H1 (cell line): ENCODE results near the gene ACTL8. TPM values are rescaled to one million over a fixed set of nuclear protein-coding genes. Genes with fewer than 3 reads are reported as not detected.

Experiments used
- CTCF ChIA-PET: fragments of 300-600 bp; sonication (Branson Sonifier 250); formaldehyde crosslinking; loops from one replicate; lab custom pipeline; 2021; ENCODE audit not compliant: partially characterized antibody; lab: Charles Lee
- POLR2A ChIA-PET: fragments of 300-600 bp; sonication (Branson Sonifier 250); formaldehyde crosslinking; loops from one replicate; lab custom pipeline; 2021; ENCODE audit warnings: inconsistent platforms; ENCODE audit not compliant: partially characterized antibody; lab: Charles Lee
- DNase-seq, 2 experiments: peaks; one replicate each; pipeline versions ENCODE4 v3.0.0 to v3.0.0-alpha.2; 2010 to 2022; ENCODE audit warnings: low spot score in 2 of 2, low read depth in 1 of 2, mixed read lengths in 1 of 2
- FAIRE-seq: peaks from 2 replicates; lab custom pipeline; 2011; peaks lifted over from hg19 to GRCh38; lab: Jason Lieb, UNC
- H2AFZ ChIP-seq: 2 replicates; pipeline ENCODE4 v1.8.1; 2012; ENCODE audit warnings: low read length, inconsistent platforms
- H2AK5ac ChIP-seq: 2 replicates; pipeline ENCODE4 v1.6.1; 2013; ENCODE audit warnings: low read depth, low read length
- H2BK120ac ChIP-seq: replicated peaks from 2 replicates; pipeline ENCODE3; 2013; ENCODE audit warnings: low read depth, low read length, inconsistent platforms
- H2BK12ac ChIP-seq: 2 replicates; pipeline ENCODE4 v1.6.1; 2013; ENCODE audit warnings: low read depth, low read length
- H2BK15ac ChIP-seq: 2 replicates; pipeline ENCODE4 v1.6.1; 2013; ENCODE audit warnings: low read length
- H2BK20ac ChIP-seq: 2 replicates; pipeline ENCODE4 v1.6.1; 2013; ENCODE audit warnings: low read length
- H2BK5ac ChIP-seq: 2 replicates; pipeline ENCODE4 v1.6.1; 2013; ENCODE audit warnings: low read depth, low read length
- H3K14ac ChIP-seq: 2 replicates; pipeline ENCODE4 v1.6.1; 2013; ENCODE audit warnings: inconsistent platforms; ENCODE audit not compliant: insufficient read length
- H3K18ac ChIP-seq: 2 replicates; pipeline ENCODE4 v1.6.1; 2013; ENCODE audit warnings: low read length; ENCODE audit errors: extremely low read depth
- H3K23ac ChIP-seq: 2 replicates; pipeline ENCODE4 v1.6.1; 2013; ENCODE audit warnings: inconsistent platforms; ENCODE audit not compliant: insufficient read length
- H3K23me2 ChIP-seq: 2 replicates; pipeline ENCODE4 v1.6.1; 2013; ENCODE audit warnings: low read depth, low read length
- H3K27ac ChIP-seq: 2 replicates; pipeline ENCODE4 v1.6.1; 2011; ENCODE audit warnings: low read depth, low read length, inconsistent platforms
- H3K27me3 ChIP-seq, 4 experiments: replicated peaks in 1 of 4; 1 replicate in 1 of 4; 2 replicates in 3 of 4; pipeline versions ENCODE4 v1.6.1 to v1.8.1; 2011 to 2013; ENCODE audit warnings: low read length in 3 of 4, mild to moderate bottlenecking in 3 of 4, inconsistent platforms in 2 of 4, mixed read lengths in 2 of 4, moderate library complexity in 1 of 4; ENCODE audit not compliant: control insufficient read depth in 3 of 4, insufficient read depth in 3 of 4; ENCODE audit errors: extremely low read depth in 1 of 4
- H3K36me3 ChIP-seq, 4 experiments: 2 replicates each; pipeline versions ENCODE4 v1.6.1 to v1.8.1; 2011 to 2013; ENCODE audit warnings: mild to moderate bottlenecking in 4 of 4, low read length in 3 of 4, moderate library complexity in 2 of 4, control low read depth in 1 of 4, inconsistent platforms in 1 of 4; ENCODE audit not compliant: insufficient read depth in 4 of 4, control insufficient read depth in 2 of 4
- H3K4ac ChIP-seq: replicated peaks from 2 replicates; pipeline ENCODE3; 2013; ENCODE audit warnings: low read length, low read depth, mixed read lengths, inconsistent platforms; ENCODE audit not compliant: insufficient read length
- H3K4me1 ChIP-seq, 4 experiments: replicated peaks in 1 of 4; 1 replicate in 1 of 4; 2 replicates in 3 of 4; pipeline versions ENCODE4 v1.6.1 to v1.8.1; 2011 to 2013; ENCODE audit warnings: low read length in 3 of 4, inconsistent platforms in 2 of 4, mixed read lengths in 1 of 4; ENCODE audit not compliant: insufficient read depth in 4 of 4, control insufficient read depth in 3 of 4
- H3K4me2 ChIP-seq, 2 experiments: 2 replicates each; pipeline versions ENCODE4 v1.6.1 to v1.8.1; 2011 to 2013; ENCODE audit warnings: low read depth in 2 of 2, low read length in 2 of 2, control low read depth in 1 of 2, inconsistent platforms in 1 of 2, mild to moderate bottlenecking in 1 of 2; ENCODE audit not compliant: insufficient read depth in 1 of 2
- H3K4me3 ChIP-seq, 4 experiments: fragments of 200-600, 300-600 bp in 1 of 4; sonication (generic), shearing (Covaris generic), sonication (Bioruptor Twin) in 1 of 4; 2 replicates each; pipeline versions ENCODE4 v1.5.1 to v1.8.1; 2011 to 2016; ENCODE audit warnings: low read length in 4 of 4, low read depth in 3 of 4, control low read depth in 2 of 4, inconsistent platforms in 2 of 4, mild to moderate bottlenecking in 2 of 4, mixed read lengths in 1 of 4, moderate library complexity in 1 of 4; ENCODE audit not compliant: insufficient read depth in 2 of 4; ENCODE audit errors: extremely low read depth in 1 of 4
- H3K56ac ChIP-seq: replicated peaks from 2 replicates; pipeline ENCODE3; 2013; ENCODE audit warnings: low read depth, mild to moderate bottlenecking, mixed read lengths, low read length, inconsistent platforms; ENCODE audit not compliant: insufficient read length
- H3K79me1 ChIP-seq: 2 replicates; pipeline ENCODE4 v1.6.1; 2013; ENCODE audit warnings: low read depth, low read length, control low read depth
- H3K79me2 ChIP-seq, 2 experiments: 2 replicates each; pipeline versions ENCODE4 v1.6.1 to v1.8.1; 2012 to 2013; ENCODE audit warnings: low read length in 2 of 2, mild to moderate bottlenecking in 2 of 2, inconsistent platforms in 1 of 2; ENCODE audit not compliant: insufficient read depth in 2 of 2, control insufficient read depth in 1 of 2
- H3K9ac ChIP-seq, 4 experiments: replicated peaks in 1 of 4; 1 replicate in 1 of 4; 2 replicates in 3 of 4; pipeline versions ENCODE4 v1.6.1 to v1.8.1; 2011 to 2013; ENCODE audit warnings: low read depth in 3 of 4, low read length in 3 of 4, control low read depth in 2 of 4, mild to moderate bottlenecking in 2 of 4, moderate library complexity in 2 of 4, inconsistent platforms in 1 of 4; ENCODE audit errors: extremely low read depth in 1 of 4
- H3K9me3 ChIP-seq, 2 experiments: 2 replicates each; pipeline versions ENCODE4 v1.6.1 to v1.8.1; 2012 to 2013; ENCODE audit warnings: mild to moderate bottlenecking in 2 of 2, moderate library complexity in 2 of 2, control low read depth in 1 of 2, inconsistent platforms in 1 of 2, low read depth in 1 of 2, low read length in 1 of 2, mixed read lengths in 1 of 2; ENCODE audit not compliant: insufficient read depth in 2 of 2
- H4K20me1 ChIP-seq, 2 experiments: replicated peaks in 1 of 2; 2 replicates each; pipeline versions ENCODE3 to v1.8.1; 2011 to 2013; ENCODE audit warnings: inconsistent platforms in 2 of 2, low read length in 2 of 2, mild to moderate bottlenecking in 1 of 2; ENCODE audit not compliant: insufficient read depth in 2 of 2, control insufficient read depth in 1 of 2
- H4K5ac ChIP-seq: 2 replicates; pipeline ENCODE4 v1.6.1; 2013; ENCODE audit warnings: low read length, low read depth, mixed read lengths, inconsistent platforms; ENCODE audit not compliant: insufficient read length
- H4K8ac ChIP-seq: 2 replicates; pipeline ENCODE4 v1.8.0; 2013; ENCODE audit warnings: mild to moderate bottlenecking, moderate library complexity, low read length, inconsistent platforms; ENCODE audit not compliant: insufficient read depth; ENCODE audit errors: extremely low read depth
- H4K91ac ChIP-seq: replicated peaks from 2 replicates; pipeline ENCODE3; 2013; ENCODE audit warnings: low read length, mixed read lengths, inconsistent platforms; ENCODE audit not compliant: insufficient read length
- CBX8 ChIP-seq: fragments of 300-800, 300-1000 bp; sonication (generic); IDR thresholded peaks from 2 replicates; pipeline ENCODE4 v1.7.1; 2016; ENCODE audit warnings: low read depth, low read length, borderline replicate concordance
- EP300 ChIP-seq, 2 experiments: IDR thresholded peaks; 1 replicate in 1 of 2; 2 replicates in 1 of 2; pipeline ENCODE4 v1.6.1; 2011 to 2012; ENCODE audit warnings: low read depth in 2 of 2, low read length in 2 of 2, mild to moderate bottlenecking in 2 of 2, borderline replicate concordance in 1 of 2, inconsistent platforms in 1 of 2, moderate library complexity in 1 of 2
- POLR2A ChIP-seq, 2 experiments: IDR thresholded peaks; 1 replicate in 1 of 2; 2 replicates in 1 of 2; pipeline ENCODE4 v1.6.1; 2011; ENCODE audit warnings: low read depth in 2 of 2, low read length in 2 of 2, mild to moderate bottlenecking in 2 of 2; ENCODE audit errors: control extremely low read depth in 1 of 2
- RXRA ChIP-seq: IDR thresholded peaks from 2 replicates; pipeline ENCODE4 v1.6.1; 2011; ENCODE audit warnings: low read depth, mild to moderate bottlenecking, low read length, moderate library complexity; ENCODE audit not compliant: insufficient read depth
- SIN3A ChIP-seq, 2 experiments: IDR thresholded peaks in 1 of 2; conservative IDR thresholded peaks in 1 of 2; 2 replicates each; pipeline ENCODE4 v1.6.1; 2011 to 2012; ENCODE audit warnings: low read length in 2 of 2, improper control_type of control experiment in 1 of 2, low read depth in 1 of 2, mild to moderate bottlenecking in 1 of 2
- YY1 ChIP-seq: IDR thresholded peaks from 2 replicates; pipeline ENCODE4 v1.6.1; 2011; ENCODE audit warnings: low read depth, mild to moderate bottlenecking, low read length
- WGBS, 2 experiments: shearing (Covaris generic) in 1 of 2; methylation state at CpG; one replicate each; pipeline versions ENCODE4 v1.1.6 to v1.1.7; 2013 to 2015; ENCODE audit warnings: low lambda C conversion rate in 2 of 2, mixed read lengths in 2 of 2, inconsistent platforms in 1 of 2, low coverage in 1 of 2, missing lambda C conversion rate in 1 of 2; ENCODE audit not compliant: insufficient replicate concordance in 2 of 2, insufficient coverage in 1 of 2, insufficient read length in 1 of 2; ENCODE audit errors: extremely low coverage in 1 of 2, missing lambda C conversion rate in 1 of 2; 5-methylcytosine and 5-hydroxymethylcytosine counted together
- polyA plus RNA-seq, 7 experiments: library from polyadenylated mRNA; depleted of rRNA in 3 of 7; stranded (reverse) in 5 of 7; unstranded in 2 of 7; fragments of >200 nt in 5 of 7; fragments of 200-250 nt in 2 of 7; gene quantifications; 1 replicate in 5 of 7; 2 replicates in 1 of 7; 4 replicates in 1 of 7; pipeline versions ENCODE4 v1.2.1 to v1.2.3, GENCODE V29; 2011 to 2013; ENCODE audit warnings: missing spikeins in 2 of 7, mixed read lengths in 2 of 7
- total RNA-seq: library from RNA; stranded (reverse); fragmentation: NEBNext Ultra II Directional; extraction: Animal tissue kit (Norgen Biotek cat#: 25700); gene quantifications from 2 replicates; pipeline ENCODE4 v1.2.1, GENCODE V29; 2021
- TF ChIP-seq, protein P1 (sequence below): IDR thresholded peaks from 2 replicates; pipeline ENCODE4 v1.6.1; 2012; ENCODE audit warnings: low read length, inconsistent platforms

ACTL8 gene
- total and polyA plus RNA-seq, 2 of the 8 experiments (the other 6 are each of a cell fraction or from before 2014, with no cell fraction given) = 0.33 to 0.47 TPM

DNA sequence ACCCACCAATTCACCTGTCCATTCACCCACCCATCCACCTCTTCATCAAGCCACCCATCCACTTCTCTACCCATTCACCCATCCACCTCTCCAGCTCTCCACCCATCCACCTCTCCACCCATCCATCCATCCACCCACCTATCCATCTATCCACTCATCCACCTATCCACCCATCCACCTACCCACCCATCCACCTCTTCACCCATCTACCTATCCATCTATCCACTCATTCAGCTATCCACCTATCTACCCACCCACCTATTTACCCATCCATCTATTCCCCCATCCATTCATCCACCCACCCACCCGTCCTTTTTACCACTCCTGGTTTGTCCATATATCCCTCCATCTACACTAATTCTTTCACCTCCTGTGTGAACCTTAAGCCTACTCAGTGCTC is 105.7 kb downstream of the ACTL8 start:
- TF ChIP-seq RXRA (no peak), YY1 (no peak), POLR2A (IDR thresholded peaks at IDR 0.05; ENCODE audit: control extremely low read depth in 1 of 2, low read depth in 2 of 2, low read length in 2 of 2) (no peak), CBX8 (no peak), EP300 (IDR thresholded peaks at IDR 0.05; ENCODE audit: borderline replicate concordance in 1 of 2, low read depth in 2 of 2, low read length in 2 of 2) (no peak), SIN3A (conservative IDR thresholded peaks at IDR 0.05 in 1 of 2, IDR thresholded peaks at IDR 0.05 in 1 of 2; ENCODE audit: low read depth in 1 of 2, low read length in 2 of 2) (no peak)
- TF ChIP-seq, protein P1, sequence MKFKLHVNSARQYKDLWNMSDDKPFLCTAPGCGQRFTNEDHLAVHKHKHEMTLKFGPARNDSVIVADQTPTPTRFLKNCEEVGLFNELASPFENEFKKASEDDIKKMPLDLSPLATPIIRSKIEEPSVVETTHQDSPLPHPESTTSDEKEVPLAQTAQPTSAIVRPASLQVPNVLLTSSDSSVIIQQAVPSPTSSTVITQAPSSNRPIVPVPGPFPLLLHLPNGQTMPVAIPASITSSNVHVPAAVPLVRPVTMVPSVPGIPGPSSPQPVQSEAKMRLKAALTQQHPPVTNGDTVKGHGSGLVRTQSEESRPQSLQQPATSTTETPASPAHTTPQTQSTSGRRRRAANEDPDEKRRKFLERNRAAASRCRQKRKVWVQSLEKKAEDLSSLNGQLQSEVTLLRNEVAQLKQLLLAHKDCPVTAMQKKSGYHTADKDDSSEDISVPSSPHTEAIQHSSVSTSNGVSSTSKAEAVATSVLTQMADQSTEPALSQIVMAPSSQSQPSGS = no peak
- H2BK15ac ChIP-seq = no peak overlapping the region
- H2BK20ac ChIP-seq = no peak overlapping the region
- H4K8ac ChIP-seq = no peak overlapping the region
- no peak overlapping the region for H3K9ac ChIP-seq
- no peaks in the 10 kb centered on the region; a peak in 2 of 7 replicates for H3K4me1 ChIP-seq
- peaks cover 0 to 3% (median 0%) of the 10 kb centered on the region in 4 experiments; a peak in 1 of 7 replicates for H3K27me3 ChIP-seq
- no peak overlapping the region for H2AFZ ChIP-seq
- H4K91ac ChIP-seq = no peak overlapping the region
- no peak overlapping the region for H3K23ac ChIP-seq
- DNase-seq (no peak), FAIRE-seq (no peak)
- no peaks in the 10 kb centered on the region for H4K20me1 ChIP-seq
- no peak overlapping the region for H3K14ac ChIP-seq
- no peaks in the 10 kb centered on the region for H3K79me1 ChIP-seq
- H2BK12ac ChIP-seq = no peak overlapping the region
- POLR2A ChIA-PET = no interaction called here
- no peak overlapping the region for H4K5ac ChIP-seq
- no peak overlapping the region for H3K18ac ChIP-seq
- no peak overlapping the region for H3K4ac ChIP-seq
- no peak overlapping the region for H3K56ac ChIP-seq
- no peaks in the 10 kb centered on the region for H3K79me2 ChIP-seq
- H3K4me2 ChIP-seq = no peak overlapping the region
- no peak overlapping the region for H2BK5ac ChIP-seq
- no peak overlapping the region for H3K27ac ChIP-seq
- CTCF ChIA-PET = no interaction called here
- no peaks in the 10 kb centered on the region for H3K9me3 ChIP-seq
- no peak overlapping the region for H2AK5ac ChIP-seq
- peaks cover 7% of the 10 kb centered on the region; the same call in 1 of the 2 replicates for H3K23me2 ChIP-seq
- no peak overlapping the region for H2BK120ac ChIP-seq
- WGBS, 2 experiments = 79% methylated on average over 1 of the region's 1 CpG; no CpG with 5 or more reads in 1 of the 2 experiments
- H3K36me3 ChIP-seq = no peaks in the 10 kb centered on the region
- no peak overlapping the region for H3K4me3 ChIP-seq
